Activated CD8-positive, alpha-beta memory T cell treated with anti-CD3 and anti-CD28 coated beads for 1 hour (primary cell): ENCODE results near the gene THPO.

ENCODE experiments used
- DNase-seq, 2 donors: peaks; one replicate each; pipeline ENCODE4 v3.0.0-alpha.2; 2020; ENCODE audit warnings: low read depth in 1 of 2; ENCODE audit errors: extremely low read depth in 1 of 2

The THPO gene

DNA sequence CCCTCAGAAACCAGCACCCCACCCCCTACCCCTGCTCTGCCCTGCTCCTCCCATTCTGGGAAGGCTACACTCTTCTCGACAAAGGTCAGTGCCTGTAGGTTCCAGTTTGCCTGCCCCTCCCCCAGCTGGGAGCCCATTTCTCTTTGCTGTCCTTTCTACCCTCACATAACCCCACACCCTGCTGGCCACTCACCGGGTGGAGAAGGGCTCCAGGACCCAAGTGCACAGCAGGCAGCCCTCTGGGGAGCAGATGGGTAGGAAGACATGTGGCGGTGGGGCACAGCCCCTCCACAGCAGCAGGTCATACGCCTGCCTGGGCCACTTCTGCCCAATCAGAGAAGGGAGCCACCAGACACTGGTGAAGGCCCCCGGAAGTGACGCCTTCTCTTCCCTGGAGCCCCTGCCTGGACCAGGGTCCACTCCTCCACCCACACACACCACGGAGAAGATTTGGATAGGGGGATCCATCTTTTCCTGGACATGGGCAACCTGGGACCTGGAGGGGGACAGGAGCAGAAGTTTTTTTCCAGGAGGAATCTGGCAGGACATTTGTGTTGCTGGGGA is at the start of gene THPO:
Gene THPO (minus strand): TSS at position 326 of the 564 bp plus-strand sequence. CDS start 1,948 bp downstream, outside the sequence.
- DNase-seq: no peak

DNA sequence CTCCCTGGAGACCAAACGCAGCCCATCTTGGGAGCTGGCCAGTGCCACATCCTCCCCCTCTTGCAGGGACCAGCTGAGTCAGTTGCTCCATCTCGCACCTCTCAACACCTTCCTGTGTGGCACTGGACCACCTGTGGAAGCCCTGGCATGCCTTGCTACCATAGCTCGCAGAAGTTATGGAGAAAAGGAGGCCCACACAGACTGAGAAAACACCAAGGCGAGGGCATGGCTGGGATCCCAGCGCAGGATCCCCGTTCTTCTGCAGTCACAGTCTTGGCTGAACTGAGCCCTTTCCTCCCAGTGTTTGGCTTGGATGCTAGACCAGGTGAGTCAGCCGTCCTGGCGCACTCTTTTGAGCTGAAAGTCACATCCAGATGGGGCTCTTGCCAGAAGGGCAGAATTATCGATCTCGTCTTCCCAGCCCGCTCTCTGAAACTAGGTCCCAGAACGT is 48.7 kb upstream of the THPO start:
- no peak for DNase-seq

DNA sequence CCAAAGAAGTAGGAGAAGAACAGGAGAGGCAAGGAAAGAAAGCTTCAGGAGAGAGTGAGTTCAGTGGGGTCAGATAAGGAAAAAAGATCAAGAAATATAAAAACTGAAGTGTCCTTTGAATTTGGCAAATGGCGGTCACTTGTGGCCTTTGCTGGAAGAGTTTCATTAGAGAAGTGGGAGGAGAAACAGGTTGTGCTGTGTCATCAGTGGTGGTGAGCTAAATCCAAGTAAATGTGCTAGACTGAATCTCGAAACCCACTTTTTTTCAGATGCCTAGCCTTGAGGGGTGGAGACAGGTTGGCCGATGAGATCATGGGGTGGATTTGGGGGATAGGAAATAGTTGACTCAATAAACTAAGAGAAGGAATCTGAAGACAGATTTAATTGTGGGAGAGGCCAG is 45.6 kb upstream of the THPO start:
- no peak for DNase-seq

- DNase-seq: no peak
Observed at GRCh38 chr3:184419171-184419570, 41.2 kb upstream of the THPO start.

DNA sequence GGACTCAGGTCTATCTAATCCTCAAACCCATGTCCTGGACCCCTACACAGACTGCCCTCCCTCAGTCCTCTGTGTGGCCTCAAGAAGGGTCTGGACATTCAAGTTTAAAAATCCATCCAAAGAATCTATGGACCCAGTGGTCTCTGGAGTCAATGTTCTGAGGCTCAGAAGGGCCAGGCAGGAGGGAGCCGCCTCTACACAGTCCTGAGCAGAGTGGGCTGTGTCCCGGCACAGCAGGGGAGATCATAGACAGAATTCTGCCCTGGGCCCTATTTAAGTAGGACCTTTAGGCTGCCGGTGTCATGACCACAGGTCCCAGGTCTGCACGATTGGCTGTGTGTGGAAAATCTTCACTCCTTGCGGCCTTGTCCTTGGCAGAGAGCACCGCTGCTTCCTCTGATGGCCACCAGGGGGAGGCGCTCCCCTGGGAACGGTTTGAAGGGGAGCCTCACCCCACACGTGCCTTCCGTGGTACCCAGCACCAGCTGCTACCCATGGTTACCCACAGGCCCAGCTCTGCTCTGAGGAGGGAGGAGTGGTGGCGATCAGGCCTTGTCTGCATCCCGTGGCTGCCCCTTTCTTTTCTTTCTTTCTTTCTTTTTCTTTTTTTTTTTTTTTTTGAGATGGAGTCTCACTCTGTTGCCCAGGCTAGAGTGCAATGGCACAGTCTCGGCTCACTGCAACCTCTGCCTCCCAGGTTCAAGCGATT is 39.8 kb upstream of the THPO start:
- DNase-seq: peak; percentile 38 to 53

DNA sequence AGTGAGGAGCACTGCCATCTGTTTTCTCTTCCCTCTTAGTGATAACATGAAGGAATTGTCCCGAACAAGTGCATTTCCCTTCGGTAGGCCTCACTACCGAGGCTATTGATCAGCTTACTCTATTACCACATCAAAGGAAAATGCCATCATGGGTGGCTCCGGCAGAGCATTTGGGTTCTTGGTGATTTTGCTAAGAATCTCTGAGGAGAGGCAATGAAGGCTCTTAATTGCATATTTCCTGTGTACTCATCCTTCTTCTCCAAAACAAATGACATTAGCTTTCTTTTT is 37.1 kb upstream of the THPO start:
- no peak for DNase-seq

DNA sequence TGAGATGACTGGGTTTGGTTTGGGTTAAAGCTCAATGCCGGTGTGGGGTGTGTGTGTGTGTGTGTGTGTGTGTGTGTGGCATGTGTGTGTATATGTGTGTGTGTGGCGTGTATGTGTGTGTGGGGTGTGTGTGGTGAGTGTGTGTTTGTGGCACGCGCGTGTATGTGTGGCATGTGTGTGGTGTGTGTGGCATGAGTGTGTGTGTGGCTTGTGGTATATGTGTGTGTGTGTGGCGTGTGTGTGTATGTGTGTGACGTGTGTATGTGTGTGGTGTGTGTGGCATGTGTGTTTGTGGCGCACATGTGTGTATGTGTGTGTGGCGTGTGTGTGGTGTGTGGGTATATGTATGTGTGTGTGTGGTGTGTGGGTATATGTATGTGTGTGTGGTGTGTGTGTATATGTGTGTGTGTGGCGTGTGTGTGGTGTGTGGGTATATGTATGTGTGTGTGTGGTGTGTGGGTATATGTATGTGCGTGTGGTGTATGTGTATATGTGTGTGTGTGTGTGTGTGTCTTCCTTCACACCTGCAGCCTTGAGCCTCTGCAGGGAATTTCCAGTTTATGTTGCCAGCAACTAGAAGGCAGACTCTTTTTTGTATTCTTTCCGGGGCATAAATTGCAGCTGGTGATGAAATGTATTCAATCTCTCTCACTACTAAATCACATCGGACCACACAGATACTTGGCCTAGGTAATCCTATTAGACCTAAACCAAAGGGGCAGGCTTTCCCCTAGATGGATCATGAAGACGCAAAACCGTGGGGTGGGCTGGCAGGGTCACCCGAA is 36.6 kb upstream of the THPO start:
- DNase-seq: no peak

DNA sequence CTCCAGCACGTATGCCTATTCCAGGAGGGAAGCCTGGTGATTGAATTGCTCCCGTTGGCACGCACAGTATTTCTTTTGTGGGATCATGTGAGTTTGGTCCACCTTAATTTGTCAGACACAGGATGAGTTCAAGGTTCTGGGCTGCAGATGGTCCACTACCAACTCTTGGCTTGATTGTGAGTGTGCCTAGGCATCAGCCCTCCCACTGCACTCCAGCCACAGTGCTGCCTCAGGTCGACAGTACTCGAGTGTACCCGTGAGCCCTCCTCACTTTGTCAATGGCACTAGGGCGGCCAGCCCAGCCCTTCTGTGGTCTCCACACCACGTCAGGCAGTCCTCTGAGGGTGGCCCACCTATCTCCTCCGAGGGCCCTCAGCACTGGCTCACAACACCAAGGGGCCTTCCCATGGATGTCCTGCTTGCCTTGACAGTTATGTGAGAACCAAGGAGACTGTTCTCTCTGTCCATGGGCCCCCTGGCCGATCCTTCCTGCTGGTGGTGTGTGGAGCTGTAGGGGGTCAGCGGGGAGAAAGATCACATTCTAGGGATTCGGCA is 32.0 kb upstream of the THPO start:
- DNase-seq: no peak

DNA sequence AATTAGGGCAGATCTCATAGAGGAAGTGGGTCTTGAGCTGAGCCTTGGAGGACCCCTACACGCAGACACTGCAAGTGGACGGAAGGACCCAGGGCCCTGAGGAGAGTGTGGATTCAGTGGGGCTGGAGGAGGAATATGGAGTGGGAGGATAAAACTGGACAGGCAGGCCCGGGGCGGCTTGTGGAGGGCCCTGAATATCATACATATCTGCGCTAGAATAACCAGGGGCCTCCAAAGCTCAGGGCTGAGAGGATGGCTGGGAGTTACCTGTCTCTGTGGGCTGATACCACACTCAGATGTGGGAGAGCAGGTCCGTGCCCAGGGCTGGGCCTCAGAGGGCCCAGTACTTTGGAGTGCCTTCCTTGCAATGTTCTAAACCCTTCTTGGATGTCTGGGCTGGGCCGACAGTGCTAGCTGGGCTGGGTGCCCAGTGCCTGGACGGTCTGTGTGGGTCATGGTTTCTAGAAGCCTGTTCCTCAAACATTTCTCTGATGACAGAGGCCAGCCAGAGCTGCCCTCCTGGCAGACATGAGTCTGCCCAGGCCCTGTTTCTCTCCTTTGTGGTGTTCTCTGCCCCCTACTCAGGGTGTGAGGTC is 31.4 kb upstream of the THPO start:
- DNase-seq: no peak

GRCh38 chr3:184405075-184406030 is 27.3 kb upstream of the THPO start:
- no peak for DNase-seq

DNA sequence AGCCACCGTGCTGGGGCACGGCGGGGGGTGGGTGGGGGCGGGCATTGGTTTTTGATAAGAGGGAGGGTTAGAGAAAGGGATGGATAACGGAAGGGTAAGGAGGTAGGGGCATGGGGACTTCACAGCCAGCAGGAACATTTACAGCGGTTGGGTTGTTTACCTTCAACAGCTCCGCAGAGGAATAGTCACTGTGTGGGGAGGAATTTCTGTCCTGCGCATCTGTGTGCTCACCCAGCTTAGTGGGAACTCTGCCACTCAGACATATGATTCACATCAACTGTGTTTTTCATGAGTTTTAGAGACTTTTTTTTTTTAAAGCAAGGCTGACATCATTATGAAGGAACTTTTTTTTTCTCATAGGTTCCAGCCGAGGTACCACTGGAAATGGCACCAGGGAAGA is 21.4 kb upstream of the THPO start:
- no peak for DNase-seq

- no peak for DNase-seq
Observed at GRCh38 chr3:184395320-184395660, 17.3 kb upstream of the THPO start.

- DNase-seq: no peak
Observed at GRCh38 chr3:184391266-184391665, 13.3 kb upstream of the THPO start.

GRCh38 chr3:184389935-184390528 is 12.0 kb upstream of the THPO start:
- no peak for DNase-seq

- no peak for DNase-seq
Observed at GRCh38 chr3:184389384-184389783, 11.4 kb upstream of the THPO start.

- no peak for DNase-seq
Observed at GRCh38 chr3:184388936-184389230, 10.9 kb upstream of the THPO start.

- DNase-seq: no peak
Observed at GRCh38 chr3:184388164-184388935, 10.3 kb upstream of the THPO start.

- no peak for DNase-seq
Observed at GRCh38 chr3:184387174-184387714, 9.2 kb upstream of the THPO start.
